Mesothelial cell of epicardium (in vitro differentiated cells): ENCODE results near the gene TMX1. TPM values are rescaled to one million over a fixed set of nuclear protein-coding genes. Genes with fewer than 3 reads are reported as not detected.
A peak's percentile ranks its signal among the peaks of the same experiment; 100 is the strongest.

Experiments used
- DNase-seq, 2 experiments: peaks; one replicate each; pipeline ENCODE4 v3.0.0; 2021; ENCODE audit warnings: low spot score in 2 of 2; ENCODE audit not compliant: unreplicated experiment in 2 of 2
- H3K27ac Mint-ChIP-seq: 2 replicates; pipeline ENCODE4 v1.8.0; 2021; ENCODE audit warnings: mixed read lengths
- H3K27me3 Mint-ChIP-seq: 2 replicates; pipeline ENCODE4 v1.8.0; 2021; ENCODE audit warnings: low read depth, mixed read lengths
- H3K36me3 Mint-ChIP-seq: 2 replicates; pipeline ENCODE4 v1.8.0; 2021; ENCODE audit warnings: mixed read lengths
- H3K4me1 Mint-ChIP-seq: 2 replicates; pipeline ENCODE4 v1.8.0; 2021; ENCODE audit warnings: mixed read lengths
- H3K4me3 Mint-ChIP-seq: 2 replicates; pipeline ENCODE4 v1.8.0; 2021; ENCODE audit warnings: mild to moderate bottlenecking, moderate library complexity, mixed read lengths
- H3K9me3 Mint-ChIP-seq: 2 replicates; pipeline ENCODE4 v1.8.0; 2021; ENCODE audit warnings: mixed read lengths
- total RNA-seq: library from RNA; stranded (reverse); gene quantifications from 3 replicates; pipeline ENCODE4 v1.2.1, GENCODE V29; 2021
- TF ChIP-seq, protein P1 (sequence below): fragments of 200-600 bp; sonication (generic); IDR thresholded peaks from one replicate; pipeline ENCODE4 v1.5.0; 2021; ENCODE audit warnings: antibody characterized with exemption; ENCODE audit not compliant: unreplicated experiment

TMX1 gene
- total RNA-seq, 1 donor from 2014 or later = 23.6 TPM

DNA sequence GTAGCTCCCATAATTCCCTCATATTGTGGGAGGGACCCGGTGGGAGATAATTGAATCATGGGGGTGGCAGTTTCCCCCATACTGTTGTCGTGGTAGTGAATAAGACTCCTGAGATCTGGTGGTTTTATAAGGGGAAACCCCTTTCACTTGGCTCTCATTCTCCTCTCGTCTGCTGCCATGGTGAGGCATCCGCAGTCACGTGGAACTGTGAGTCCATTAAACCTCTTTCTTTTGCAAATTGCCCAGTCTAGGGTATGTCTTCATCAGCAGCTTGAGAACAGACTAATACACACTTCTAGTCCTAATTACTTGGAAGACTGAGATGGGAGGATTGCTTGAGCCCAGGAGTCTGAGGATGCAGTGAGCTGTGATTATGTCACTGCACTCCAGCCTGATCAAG is 64.4 kb downstream of the TMX1 start:
- Mint-ChIP-seq H3K27me3 (no peaks in the 10 kb centered on the region), H3K4me3 (no peak overlapping the region), H3K4me1 (peaks cover 41% of the 10 kb centered on the region), H3K9me3 (no peaks in the 10 kb centered on the region), H3K27ac (peak overlapping the region; percentile 63), H3K36me3 (no peaks in the 10 kb centered on the region)
- TF ChIP-seq, protein P1, sequence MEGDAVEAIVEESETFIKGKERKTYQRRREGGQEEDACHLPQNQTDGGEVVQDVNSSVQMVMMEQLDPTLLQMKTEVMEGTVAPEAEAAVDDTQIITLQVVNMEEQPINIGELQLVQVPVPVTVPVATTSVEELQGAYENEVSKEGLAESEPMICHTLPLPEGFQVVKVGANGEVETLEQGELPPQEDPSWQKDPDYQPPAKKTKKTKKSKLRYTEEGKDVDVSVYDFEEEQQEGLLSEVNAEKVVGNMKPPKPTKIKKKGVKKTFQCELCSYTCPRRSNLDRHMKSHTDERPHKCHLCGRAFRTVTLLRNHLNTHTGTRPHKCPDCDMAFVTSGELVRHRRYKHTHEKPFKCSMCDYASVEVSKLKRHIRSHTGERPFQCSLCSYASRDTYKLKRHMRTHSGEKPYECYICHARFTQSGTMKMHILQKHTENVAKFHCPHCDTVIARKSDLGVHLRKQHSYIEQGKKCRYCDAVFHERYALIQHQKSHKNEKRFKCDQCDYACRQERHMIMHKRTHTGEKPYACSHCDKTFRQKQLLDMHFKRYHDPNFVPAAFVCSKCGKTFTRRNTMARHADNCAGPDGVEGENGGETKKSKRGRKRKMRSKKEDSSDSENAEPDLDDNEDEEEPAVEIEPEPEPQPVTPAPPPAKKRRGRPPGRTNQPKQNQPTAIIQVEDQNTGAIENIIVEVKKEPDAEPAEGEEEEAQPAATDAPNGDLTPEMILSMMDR = no peak
- DNase-seq = no peak

DNA sequence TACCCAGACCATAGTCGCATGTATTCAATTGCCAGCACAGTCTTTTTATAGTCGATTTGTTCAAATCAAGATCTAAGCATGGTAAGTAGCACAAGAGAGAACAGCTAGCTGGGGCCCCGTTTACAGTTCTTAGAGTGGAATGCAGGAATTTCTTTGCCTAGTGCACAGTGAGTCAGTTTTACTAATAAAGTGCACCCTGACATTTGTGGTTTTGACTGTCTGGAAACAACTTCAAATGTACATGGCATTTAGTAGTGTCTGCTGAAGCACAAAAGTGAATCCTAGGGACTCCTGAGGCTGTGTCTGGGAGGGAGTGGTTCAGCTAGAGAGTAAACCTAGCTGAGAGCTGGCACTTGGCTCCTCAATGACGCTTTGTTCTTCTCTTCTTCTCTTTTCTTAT is 64.9 kb downstream of the TMX1 start:
- Mint-ChIP-seq H3K4me3 (no peak overlapping the region), H3K27ac (peak overlapping the region; percentile 63), H3K27me3 (no peaks in the 10 kb centered on the region), H3K4me1 (peaks cover 41% of the 10 kb centered on the region), H3K9me3 (no peaks in the 10 kb centered on the region), H3K36me3 (no peaks in the 10 kb centered on the region)
- TF ChIP-seq, protein P1 = no peak
- no peak for DNase-seq

DNA sequence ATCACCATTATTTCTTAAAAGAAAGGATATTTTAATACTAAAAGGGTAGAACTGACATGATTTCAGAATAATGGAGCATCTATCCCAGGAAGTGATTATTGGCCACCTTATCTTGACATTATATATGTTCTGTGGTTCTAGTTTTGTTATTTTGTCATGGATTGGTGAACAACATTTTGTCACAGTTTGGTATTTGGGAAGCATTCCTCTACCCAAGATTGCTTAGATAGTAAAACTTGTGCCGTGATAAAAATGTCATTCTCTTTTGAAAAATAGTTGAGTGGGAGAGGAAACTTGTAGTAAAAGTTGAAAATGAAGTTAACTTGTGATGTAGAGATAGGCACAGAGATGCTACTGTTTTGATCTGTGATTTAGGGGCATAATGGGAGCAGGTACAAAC is 65.7 kb downstream of the TMX1 start:
- no peaks in the 10 kb centered on the region for H3K36me3 Mint-ChIP-seq
- H3K27me3 Mint-ChIP-seq = no peaks in the 10 kb centered on the region
- no peak for DNase-seq
- H3K27ac Mint-ChIP-seq = no peak overlapping the region
- H3K4me1 Mint-ChIP-seq = peaks cover 44% of the 10 kb centered on the region
- TF ChIP-seq, protein P1 = no peak
- H3K9me3 Mint-ChIP-seq = no peaks in the 10 kb centered on the region
- H3K4me3 Mint-ChIP-seq = no peak overlapping the region

Other genes with a start within 250 kb of the TMX1 start
- 8.4 to 11.3 TPM (median 8.9 TPM) in 3 replicates for gene TRIM9, start 145.1 kb upstream of the TMX1 start, total RNA-seq